GM21576 (cell line): ENCODE data around the gene PFDN1.

ENCODE experiments used
- ATAC-seq: cut with Tn5 transposase; IDR thresholded peaks from one replicate; pipeline ENCODE4 v1.9.1; 2021; ENCODE audit warnings: mild to moderate bottlenecking, moderate library complexity; ENCODE audit not compliant: unreplicated experiment

Gene PFDN1

GRCh38 chr5:140329739-140330481 lies 27.0 kb upstream of the PFDN1 start:
- ATAC-seq = no peak

- no peak for ATAC-seq
Observed at GRCh38 chr5:140328036-140328764, 25.3 kb upstream of the PFDN1 start.

- ATAC-seq = no peak
Observed at GRCh38 chr5:140327589-140327988, 24.7 kb upstream of the PFDN1 start.

DNA sequence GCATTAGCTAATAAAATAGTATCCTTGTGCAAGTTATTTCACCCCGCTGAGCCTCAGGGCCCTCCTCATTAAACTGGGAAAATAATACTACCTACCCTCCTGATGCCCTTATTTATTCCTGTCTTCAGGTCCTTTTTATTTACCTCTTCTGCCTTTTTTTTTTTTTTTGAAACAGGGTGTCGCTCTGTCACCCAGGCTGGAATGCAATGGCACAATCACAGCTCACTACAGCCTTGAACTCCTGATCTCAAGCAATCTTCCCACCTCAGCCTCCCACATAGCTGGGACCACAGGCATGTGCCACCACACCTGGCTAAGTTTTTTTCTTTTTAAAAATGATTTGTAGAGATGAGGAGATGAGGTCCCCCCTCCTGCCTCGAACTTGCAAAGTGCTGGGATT lies 22.6 kb upstream of the PFDN1 start:
- ATAC-seq = no peak

DNA sequence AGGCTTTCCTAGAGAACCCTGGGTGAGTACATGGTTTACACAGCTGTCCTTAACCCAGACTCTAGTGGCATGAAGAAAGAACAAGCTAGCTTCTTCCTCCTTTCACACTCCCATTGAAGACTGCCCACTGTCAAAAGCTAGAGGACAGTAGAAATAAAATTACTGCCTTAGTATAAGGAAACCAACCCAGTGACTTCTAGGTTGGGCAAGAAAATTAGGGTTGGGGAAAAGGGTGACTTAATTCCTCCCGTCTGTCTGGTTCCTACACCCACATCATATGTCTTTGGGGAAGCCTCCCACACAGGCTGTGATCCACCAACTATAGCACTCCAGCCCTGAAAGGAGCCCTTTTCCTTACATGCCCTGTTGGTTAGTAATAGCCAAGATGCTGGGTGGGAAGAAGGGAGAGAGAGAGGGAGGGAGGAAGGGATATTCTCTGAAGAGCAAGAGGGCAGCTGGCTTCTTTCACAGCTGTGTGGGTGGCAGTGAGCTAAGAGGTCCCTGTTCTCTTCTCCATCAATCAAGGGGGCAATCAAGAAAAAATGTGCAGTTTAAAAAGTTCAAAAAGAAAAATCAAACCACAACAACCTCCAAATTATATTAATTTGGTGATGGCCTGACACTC lies 21.8 kb upstream of the PFDN1 start:
- ATAC-seq = no peak

- no peak for ATAC-seq
Observed at GRCh38 chr5:140324041-140324600, 21.2 kb upstream of the PFDN1 start.

- no peak for ATAC-seq
Observed at GRCh38 chr5:140322751-140323731, 20.1 kb upstream of the PFDN1 start.

- no peak for ATAC-seq
Observed at GRCh38 chr5:140321796-140322195, 18.9 kb upstream of the PFDN1 start.

DNA sequence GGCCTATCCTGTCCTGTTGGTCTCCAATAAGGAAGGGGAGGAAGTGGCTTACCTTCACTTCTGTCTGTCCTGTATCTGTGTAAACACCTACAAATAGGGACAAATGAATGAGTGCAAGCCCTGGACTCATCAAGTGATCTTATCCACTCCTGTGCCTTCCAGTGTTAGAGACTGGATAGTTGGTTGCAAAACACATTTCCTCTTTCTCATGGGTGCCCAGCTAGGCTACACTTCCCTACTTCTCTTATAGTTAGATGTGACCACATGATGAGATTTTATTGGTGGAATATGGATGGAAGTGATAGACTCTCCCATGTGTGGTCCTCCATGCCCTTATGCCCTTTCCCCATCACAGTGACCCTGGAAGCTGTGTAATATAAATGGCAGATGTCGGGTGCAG lies 16.9 kb upstream of the PFDN1 start:
- no peak for ATAC-seq

DNA sequence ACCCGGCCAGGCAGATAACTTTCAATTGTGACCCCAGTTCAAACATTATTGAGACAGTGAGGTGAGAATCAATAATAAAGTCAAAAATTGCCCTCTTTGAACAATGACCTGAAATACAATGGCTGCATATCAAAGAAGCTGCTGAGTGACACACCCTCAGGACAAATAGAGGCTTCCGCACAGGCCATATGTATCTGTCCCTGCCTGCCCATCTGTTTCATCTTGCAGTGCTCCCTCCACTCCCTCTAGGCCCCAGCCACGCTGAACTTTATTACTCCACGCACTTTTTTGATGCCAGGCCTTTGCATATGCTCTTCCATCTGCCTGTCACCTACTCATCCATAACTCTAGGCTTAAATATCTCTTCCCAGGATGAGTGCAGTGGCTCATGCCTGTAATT lies 15.9 kb upstream of the PFDN1 start:
- ATAC-seq = no peak

DNA sequence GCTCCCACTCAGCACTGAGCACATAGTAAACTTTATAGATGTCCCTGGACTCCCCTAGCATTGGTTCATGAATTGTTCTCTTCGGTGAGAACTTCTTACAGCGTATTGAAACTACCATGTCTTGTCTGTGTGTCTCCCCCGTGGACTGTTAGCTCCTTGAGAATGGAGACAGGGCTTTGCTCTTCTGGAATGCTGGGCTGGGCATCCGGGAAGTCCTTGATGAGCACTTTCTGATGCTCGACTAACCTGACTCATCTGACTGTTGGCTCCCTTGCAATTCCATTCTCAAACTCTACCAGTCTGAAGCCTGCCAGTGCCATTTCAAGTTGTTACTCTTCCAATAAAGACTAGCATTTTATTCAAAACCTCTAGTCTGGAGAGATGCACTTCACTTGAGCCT lies 15.0 kb upstream of the PFDN1 start:
- no peak for ATAC-seq

- ATAC-seq = no peak
Observed at GRCh38 chr5:140312791-140313189, 9.9 kb upstream of the PFDN1 start.

- ATAC-seq = no peak
Observed at GRCh38 chr5:140312067-140312790, 9.3 kb upstream of the PFDN1 start.

- no peak for ATAC-seq
Observed at GRCh38 chr5:140311011-140311467, 8.1 kb upstream of the PFDN1 start.

- no peak for ATAC-seq
Observed at GRCh38 chr5:140310434-140310833, 7.5 kb upstream of the PFDN1 start.

DNA sequence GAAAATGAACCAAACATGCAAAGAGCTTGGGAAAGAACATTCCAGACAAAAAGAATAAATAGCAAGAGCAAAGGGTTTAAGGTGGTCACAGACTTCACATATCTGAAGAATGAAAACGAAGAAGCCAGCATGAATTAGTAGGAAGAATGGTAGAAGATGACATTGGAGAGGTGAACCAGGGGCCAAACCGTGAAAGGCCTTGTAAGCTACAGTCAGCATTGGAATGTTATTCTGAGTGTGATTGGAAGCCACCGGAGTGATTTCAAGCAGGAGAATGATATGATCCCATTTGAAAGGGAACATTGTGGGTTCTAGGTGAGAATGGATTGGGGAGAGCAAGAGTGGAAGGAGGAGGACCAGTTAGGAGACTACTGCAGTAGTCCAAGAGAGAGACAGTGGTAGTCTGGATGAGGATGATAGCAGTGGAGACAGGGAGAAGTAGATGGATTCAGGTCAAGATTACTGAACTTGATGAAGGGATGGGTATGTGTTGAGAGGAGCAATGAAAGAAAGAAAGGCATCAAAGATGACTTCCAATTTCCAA lies 6.9 kb upstream of the PFDN1 start:
- no peak for ATAC-seq

- no peak for ATAC-seq
Observed at GRCh38 chr5:140305471-140305870, 2.6 kb upstream of the PFDN1 start.

- no peak for ATAC-seq
Observed at GRCh38 chr5:140303966-140304365, 1.1 kb upstream of the PFDN1 start.

DNA sequence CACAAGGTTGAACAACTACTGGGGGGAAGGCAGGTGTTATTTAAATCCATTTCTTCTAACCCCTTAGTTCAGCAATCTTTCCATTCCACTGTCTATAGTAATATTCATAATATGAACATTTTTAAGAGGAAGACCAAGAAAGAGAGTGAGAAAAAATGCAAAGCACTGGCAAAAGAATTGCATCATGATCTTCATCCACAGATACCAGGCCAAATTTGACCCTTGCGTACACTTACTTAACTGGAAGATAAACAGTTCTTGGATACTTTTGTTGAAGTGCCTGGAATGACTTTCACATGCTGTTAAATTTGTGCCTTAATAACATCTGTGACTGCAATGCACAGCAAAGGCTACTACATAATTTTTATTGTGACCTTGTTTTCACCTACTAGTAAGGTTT lies 1.8 kb downstream of the PFDN1 start:
- ATAC-seq = no peak

DNA sequence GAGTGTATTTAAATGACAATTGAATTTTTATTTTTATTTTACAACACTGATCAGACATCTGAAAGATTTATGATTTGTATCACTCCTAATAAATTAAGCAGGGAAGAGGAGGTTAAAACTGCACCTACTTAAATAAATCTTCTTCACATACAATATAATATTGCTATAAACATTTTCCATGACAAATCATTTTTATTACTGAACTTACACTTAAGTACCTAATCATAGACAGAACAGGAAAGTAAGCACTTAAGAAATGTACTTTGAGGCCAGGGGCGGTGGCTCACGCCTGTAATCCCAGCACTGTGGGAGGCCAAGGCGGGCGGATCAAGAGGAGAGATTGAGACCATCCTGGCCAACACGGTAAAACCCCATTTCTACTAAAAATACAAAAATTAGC lies 3.8 kb downstream of the PFDN1 start:
- ATAC-seq = no peak
